Measurements from ENCODE around the gene THBS2.

- TF ChIP-seq CTCF (IDR thresholded peaks at IDR 0.05) (no peak), EP300 (IDR thresholded peaks at IDR 0.05) (no peak), POLR2A (IDR thresholded peaks at IDR 0.05) (no peak)
Measured at GRCh38 chr6:169239181-169239580, 14.5 kb downstream of the THBS2 start.

Measured in ovary (tissue), 3 donors.